Glutamatergic neuron (in vitro differentiated cells): ENCODE data around the gene PGM2. TPM values are rescaled to one million over a fixed set of nuclear protein-coding genes. Genes with fewer than 3 reads are reported as not detected.

Source experiments
- DNase-seq: peaks from one replicate; pipeline ENCODE4 v3.0.0; 2022
- H3K27ac Mint-ChIP-seq: one replicate; pipeline ENCODE4 v1.8.0; 2020; ENCODE audit warnings: mild to moderate bottlenecking, mixed read lengths, inconsistent platforms; ENCODE audit not compliant: unreplicated experiment
- H3K27me3 Mint-ChIP-seq: one replicate; pipeline ENCODE4 v1.8.0; 2020; ENCODE audit warnings: mild to moderate bottlenecking, moderate library complexity, mixed read lengths, inconsistent platforms; ENCODE audit not compliant: unreplicated experiment
- H3K36me3 Mint-ChIP-seq: one replicate; pipeline ENCODE4 v1.8.0; 2020; ENCODE audit warnings: mild to moderate bottlenecking, mixed read lengths, inconsistent platforms; ENCODE audit not compliant: unreplicated experiment
- H3K4me1 Mint-ChIP-seq: one replicate; pipeline ENCODE4 v1.8.0; 2020; ENCODE audit warnings: mild to moderate bottlenecking, low read depth, mixed read lengths, inconsistent platforms; ENCODE audit not compliant: unreplicated experiment
- H3K4me3 Mint-ChIP-seq: one replicate; pipeline ENCODE4 v1.8.0; 2020; ENCODE audit warnings: mild to moderate bottlenecking, mixed read lengths, inconsistent platforms; ENCODE audit not compliant: unreplicated experiment
- H3K9me3 Mint-ChIP-seq: one replicate; pipeline ENCODE4 v1.8.0; 2020; ENCODE audit warnings: mild to moderate bottlenecking, moderate library complexity, mixed read lengths, inconsistent platforms; ENCODE audit not compliant: unreplicated experiment
- CTCF ChIP-seq: fragments of 200-600 bp; sonication (generic); IDR thresholded peaks from one replicate; pipeline ENCODE4 v1.5.0; 2021; ENCODE audit not compliant: partially characterized antibody, unreplicated experiment
- total RNA-seq: library from RNA; stranded (reverse); fragmentation: NEBNext Ultra II Directional; extraction: Animal tissue kit (Norgen Biotek cat#: 25700); gene quantifications from one replicate; pipeline ENCODE4 v1.2.1, GENCODE V29; 2021; ENCODE audit not compliant: unreplicated experiment

The PGM2 gene
- total RNA-seq, 1 donor from 2014 or later, result 8.8 TPM

GRCh38 chr4:37908488-37909331, 82.2 kb downstream of the PGM2 start:
- no peaks in the 10 kb centered on the region for H3K27me3 Mint-ChIP-seq

GRCh38 chr4:37909332-37910090, 83.0 kb downstream of the PGM2 start:
- no peaks in the 10 kb centered on the region for H3K9me3 Mint-ChIP-seq
- H3K27me3 Mint-ChIP-seq, result no peaks in the 10 kb centered on the region
- no peaks in the 10 kb centered on the region for H3K36me3 Mint-ChIP-seq
- no peak for TF ChIP-seq CTCF
- H3K27ac Mint-ChIP-seq, result no peak overlapping the region
- no peak overlapping the region for H3K4me3 Mint-ChIP-seq
- no peak for DNase-seq
- peaks cover 4% of the 10 kb centered on the region for H3K4me1 Mint-ChIP-seq

More at GRCh38 chr4:37908488-37909331, 82.2 kb downstream of the PGM2 start:
- Mint-ChIP-seq H3K4me3 (no peak overlapping the region), H3K9me3 (no peaks in the 10 kb centered on the region), H3K36me3 (no peaks in the 10 kb centered on the region), H3K4me1 (peaks cover 4% of the 10 kb centered on the region), H3K27ac (no peak overlapping the region)
- no peak for DNase-seq
- no peak for TF ChIP-seq CTCF

GRCh38 chr4:37910091-37910486, 83.6 kb downstream of the PGM2 start:
- no peak for DNase-seq
- Mint-ChIP-seq H3K27me3 (no peaks in the 10 kb centered on the region), H3K9me3 (no peaks in the 10 kb centered on the region), H3K36me3 (no peaks in the 10 kb centered on the region), H3K4me3 (no peak overlapping the region), H3K27ac (no peak overlapping the region), H3K4me1 (peaks cover 4% of the 10 kb centered on the region)
- TF ChIP-seq CTCF, result no peak

Other genes starting within 250 kb of the PGM2 start
- 21.2 TPM for gene RELL1, start 140.3 kb upstream of the PGM2 start, total RNA-seq
- 106 TPM for gene TBC1D1, start 64.4 kb downstream of the PGM2 start, total RNA-seq
- gene PTTG2, start 133.7 kb downstream of the PGM2 start, total RNA-seq, result not detected